GM21526 (cell line): ENCODE results near the gene DLGAP1.
"Not testable (repeated sequence)": the region's sequence is repeated elsewhere in the genome, so short reads cannot be mapped to it uniquely, and the experiment has no call there.

Source experiments
- ATAC-seq: cut with Tn5 transposase; IDR thresholded peaks from one replicate; pipeline ENCODE4 v1.9.1; 2021; ENCODE audit warnings: moderate library complexity; ENCODE audit not compliant: unreplicated experiment, low FRiP score

The DLGAP1 gene

DNA sequence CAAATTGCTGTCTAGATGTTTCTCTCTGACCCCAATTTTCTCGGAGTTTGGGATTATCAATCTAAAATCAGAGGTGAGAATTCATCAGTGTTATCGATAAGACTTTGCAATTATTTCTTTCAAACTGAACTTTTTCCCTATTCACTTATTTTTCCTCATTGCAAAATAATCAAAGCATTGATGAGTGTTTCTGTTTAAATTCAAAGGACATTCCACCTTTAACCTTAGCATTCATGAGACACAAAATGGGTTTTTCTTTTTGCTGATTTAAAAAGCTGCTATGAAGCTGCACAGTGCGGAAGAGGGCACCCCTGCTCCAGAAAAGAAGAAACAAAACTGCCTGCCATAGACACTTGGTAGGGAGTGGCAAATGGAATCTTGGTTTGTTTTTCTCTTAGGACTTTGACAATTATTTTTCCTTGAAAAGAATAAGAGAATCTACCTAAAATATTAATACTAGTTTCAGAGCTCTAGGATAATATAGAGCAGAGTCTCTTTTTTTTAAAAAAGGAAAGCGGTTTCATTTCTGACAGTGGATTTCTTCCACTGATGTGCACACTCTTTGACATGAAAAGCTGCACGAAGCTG is 801.8 kb downstream of the DLGAP1 start:
- no peak for ATAC-seq

DNA sequence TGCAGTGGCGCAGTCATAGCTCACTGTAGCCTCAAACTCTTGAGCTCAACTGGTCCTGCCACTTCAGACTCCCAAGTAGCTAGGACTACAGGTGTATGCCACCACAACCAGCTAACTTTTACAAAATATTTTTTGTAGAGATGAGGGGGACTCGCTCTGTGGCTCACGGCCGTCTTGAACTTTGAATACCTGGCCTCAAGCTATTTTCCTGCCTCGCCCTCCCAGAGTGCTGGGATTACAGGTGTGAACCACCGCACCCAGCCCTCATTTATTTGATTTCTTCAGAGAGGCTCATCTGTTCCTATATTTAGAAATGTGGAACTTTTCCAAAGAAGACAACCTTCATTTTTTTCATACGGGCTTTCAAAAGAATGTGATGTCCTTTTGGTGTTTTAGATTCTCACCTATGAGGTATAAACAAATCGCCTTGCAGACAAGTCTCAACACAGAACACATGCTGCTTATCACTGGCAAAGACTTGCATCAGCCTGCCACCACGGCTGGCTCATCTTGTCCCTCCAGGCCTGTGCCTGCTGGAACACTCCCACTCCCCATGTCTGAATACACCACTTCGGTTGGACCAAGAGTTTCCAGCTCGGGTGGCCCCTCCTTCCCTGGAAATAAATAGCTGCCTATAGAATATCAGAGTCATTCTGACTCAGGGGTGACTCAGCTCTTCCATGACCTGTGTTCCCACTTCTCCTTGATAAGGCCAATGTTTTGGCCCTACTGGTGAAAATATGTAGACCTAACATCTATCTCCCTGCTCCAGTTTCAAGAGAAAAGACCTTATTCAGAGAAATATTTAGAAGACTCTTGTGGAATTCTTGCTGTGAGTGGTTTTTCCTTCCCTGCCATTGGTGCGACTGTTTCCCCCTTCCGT is 802.5 kb downstream of the DLGAP1 start:
- ATAC-seq = no peak

DNA sequence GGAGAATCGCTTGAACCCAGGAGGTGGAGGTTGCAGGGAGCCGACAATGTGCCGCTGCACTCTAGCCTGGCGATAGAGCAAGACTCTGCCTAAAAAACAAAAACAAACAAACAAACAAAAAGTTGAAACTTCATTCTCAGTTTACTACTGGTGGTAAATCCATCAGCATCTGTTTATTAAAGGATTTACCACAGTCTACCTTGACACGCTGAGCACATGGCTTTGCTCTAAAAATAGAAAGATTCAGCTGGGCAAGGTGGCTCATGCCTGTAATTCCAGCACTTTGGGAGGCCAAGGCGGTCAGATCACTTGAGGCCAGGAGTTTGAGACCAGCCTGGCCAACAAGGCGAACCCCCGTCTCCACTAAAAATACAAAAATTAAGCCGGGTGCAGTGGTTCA is 803.8 kb downstream of the DLGAP1 start:
- no peak for ATAC-seq

DNA sequence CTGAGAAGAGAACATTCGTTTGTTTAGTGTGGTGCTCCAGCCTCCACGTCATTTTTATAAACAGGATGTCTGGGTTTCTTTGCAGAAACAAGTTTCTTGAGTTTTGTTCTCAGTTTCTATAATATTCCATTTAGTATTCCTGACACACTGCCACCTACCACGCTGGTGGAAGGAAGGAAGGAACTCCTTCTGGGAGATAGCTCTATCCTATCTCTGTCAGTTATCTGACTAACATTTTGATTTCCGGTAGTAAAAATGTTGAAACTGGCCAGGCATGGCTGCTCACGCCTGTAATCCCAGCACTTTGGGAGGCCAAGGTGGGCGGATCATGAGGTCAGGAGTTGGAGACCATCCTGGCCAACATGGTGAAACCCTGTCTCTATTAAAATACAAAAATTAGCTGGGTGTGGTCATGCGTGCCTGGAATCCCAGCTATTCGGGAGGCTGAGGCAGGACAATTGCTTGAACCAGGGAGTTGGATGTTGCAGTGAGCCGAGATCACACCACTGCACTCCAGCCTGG is 804.5 kb downstream of the DLGAP1 start:
- not testable (repeated sequence) for ATAC-seq

DNA sequence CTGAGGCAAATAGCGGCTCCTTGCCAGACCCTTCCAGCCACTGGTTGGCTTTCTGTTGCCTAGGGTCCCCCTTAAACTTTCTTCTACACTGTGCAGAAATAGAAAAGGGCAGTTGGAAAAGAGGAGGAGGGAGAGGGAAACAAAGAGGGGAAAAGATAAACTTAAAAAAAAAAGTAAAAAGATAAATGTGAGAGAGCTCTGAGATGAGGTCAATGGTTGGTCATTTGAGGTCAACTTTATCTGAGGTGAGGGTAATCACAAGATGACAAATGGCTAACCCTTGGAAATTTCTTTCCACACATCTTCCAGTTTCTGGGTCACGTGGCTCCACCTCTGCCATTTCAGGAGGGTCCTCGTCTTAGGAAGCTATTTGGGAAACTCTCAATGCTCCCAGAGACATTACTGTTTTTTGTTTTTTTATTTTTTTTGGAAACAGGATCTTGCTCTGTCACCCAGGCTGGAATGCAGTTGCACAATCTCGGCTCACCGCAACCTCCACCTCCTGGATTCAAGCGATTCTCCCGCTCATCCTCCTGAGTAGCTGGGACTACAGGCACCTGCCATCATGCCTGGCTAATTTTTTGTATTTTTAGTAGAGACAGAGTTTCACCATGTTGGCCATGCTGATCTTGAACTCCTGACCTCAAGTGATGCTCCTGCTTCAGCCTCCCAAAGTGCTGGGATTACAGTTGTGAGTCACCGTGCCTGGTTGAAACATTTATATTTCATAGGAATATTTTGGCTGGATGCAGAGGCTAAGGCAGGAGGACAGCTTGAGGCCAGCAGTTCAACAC is 805.3 kb downstream of the DLGAP1 start:
- no peak for ATAC-seq

DNA sequence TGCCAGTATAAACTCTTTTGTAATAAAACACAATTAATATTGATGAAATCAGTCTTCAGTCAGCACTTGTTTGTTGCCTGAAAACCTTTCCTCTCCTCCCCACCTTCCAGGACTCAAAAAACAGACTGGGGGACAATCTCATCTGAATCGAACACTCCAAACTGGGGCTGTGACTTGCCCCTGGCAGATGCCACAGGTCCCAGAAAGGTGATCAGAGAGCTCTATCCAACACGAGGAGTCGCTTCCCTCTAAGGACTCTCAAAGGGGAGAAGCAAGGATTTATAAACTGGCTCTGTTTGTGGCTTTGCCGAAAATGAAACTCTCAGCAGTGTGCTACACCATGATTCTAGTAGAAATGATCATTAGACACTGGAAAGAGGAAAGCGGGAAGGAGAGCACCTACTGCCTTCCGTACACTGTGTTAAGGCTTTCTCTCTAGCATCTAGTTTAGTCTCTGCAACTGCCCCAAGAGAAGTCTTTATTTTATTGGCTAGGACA is 805.9 kb downstream of the DLGAP1 start:
- no peak for ATAC-seq

DNA sequence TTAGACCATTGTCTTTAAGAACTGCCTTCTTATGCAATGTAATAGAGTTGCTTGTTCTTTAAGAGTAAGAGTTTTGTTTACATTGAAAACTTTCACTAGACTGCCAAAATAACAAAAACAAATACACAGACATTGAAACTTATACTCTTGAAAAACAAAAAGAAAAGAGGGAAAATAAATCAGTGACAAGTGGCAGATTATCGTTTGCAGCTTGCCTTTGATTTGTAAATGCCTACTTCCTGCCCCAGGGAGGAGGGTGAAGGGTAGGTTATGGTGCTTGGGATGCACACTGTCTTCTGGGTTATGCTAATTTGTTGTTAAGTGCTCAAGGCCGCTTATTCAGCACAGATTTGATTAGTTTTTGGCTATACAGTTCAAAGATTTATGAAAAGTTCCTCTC is 806.5 kb downstream of the DLGAP1 start:
- ATAC-seq = no peak

DNA sequence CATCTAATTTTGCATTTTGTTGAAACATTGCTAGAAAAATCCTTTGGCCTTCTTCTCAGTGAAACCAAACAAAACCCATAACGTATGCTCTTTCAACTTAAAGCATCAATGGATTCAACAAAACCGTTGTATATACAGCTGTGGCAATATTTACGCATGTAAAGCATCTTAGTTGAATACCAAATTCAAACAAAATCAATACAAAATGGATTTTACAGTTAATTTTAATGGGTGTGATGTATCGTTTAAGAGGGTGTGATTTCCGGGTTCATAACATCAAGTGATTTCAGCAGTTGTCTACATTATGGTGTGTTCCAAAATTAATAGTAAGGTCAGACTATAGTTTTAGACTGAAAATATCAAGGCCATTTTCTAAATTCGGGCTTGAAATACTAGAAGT is 806.9 kb downstream of the DLGAP1 start:
- no peak for ATAC-seq

DNA sequence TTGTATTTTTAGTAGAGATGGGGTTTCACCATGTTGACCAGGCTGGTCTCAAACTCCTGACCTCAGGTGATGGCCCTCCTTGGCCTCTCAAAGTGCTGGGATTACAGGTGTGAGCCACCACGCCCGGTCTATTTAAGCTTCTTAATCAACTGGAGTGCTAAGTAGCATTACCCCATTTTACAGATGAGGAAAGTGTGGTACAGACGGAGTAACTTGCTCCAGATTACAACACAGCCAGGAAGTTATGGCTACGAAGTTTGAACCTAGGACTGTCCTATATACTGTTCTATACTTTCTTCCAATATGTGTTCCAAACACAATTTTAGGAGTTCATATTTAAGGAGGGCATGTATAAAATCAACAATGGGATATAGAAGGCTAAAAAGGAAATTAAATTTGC is 807.5 kb downstream of the DLGAP1 start:
- no peak for ATAC-seq

DNA sequence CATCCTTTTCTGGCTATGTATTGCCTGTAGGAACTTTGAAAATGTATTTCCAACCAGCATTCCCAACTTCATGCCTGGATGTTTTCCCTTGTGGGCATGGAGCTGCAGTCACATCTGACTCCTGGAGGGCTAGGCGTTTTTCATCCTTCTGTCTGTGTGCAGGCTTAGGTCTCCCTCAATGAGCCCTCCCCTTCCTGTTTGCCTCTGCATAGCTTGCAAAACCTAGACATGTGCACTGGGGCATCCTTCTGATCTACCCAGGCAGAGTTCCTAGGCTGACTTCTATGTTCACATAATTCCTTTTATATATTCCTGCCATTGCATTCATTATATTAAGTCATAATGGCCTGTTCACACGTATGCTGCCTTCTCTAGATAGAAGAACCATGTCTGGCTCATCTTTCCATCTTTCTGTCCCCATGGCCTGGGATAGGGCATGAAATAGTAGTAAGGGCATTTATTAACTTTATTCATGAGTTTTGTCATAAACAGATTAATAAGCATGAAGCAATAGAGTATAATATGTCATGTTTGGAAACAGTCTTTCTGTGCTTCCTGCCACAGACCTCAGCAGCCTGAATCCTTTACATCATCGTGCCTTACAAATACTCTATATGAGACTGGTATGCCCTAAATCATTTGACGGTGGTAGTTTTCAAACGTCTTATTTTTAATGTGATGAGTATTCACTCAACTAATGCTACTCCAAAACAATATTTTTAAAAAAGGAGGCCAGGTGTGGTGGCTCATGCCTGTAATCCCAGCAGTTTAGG is 809.5 kb downstream of the DLGAP1 start:
- no peak for ATAC-seq

DNA sequence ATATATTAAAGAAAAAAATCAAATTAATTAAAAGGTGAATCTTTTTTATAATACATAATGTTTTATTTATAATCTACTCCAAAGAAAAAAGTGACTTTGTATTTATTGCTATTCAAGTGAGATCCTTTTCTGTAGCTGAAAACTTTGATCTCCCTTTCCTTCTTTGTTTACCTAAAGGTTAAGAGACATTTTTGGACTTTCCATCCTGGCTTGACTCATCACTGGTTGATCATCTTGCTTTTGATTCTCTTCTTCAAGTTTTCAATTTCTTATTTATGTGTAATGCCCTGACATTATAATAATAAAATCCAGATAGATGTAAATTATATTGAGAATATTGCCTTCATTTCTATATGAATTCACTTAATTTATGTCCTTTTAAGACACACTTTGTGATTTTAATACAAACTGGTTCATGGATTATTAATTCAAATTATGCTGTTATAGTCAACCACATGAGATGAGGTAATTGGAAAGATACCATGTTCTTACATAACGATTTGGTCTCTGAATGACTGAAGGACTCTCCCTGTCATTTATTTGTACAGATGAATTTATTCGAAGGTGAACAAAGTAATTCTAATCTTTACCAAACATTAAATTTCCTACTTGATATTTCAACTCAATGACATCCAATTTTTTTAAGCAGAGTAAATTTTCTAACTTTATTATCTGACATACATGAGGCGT is 820.7 kb downstream of the DLGAP1 start:
- ATAC-seq = no peak

DNA sequence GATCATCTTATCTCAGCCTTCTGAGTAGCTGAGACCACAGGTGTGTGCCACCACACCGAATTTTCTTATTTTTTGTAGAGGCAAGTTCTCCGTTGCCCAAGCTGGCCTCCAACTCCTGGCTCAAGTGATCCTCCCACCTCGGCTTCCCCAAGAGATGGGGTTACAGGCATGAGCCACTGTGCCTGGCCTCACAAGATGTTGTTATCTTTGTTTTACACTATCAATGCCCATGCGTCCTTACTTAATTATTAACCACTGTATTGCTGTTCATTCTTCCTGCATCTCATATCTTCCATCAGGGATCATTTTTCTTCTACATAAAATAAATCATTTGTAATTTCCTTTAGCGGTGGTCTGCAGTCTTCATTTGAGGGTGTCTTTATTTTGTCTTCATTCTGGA is 823.2 kb downstream of the DLGAP1 start:
- ATAC-seq = no peak

DNA sequence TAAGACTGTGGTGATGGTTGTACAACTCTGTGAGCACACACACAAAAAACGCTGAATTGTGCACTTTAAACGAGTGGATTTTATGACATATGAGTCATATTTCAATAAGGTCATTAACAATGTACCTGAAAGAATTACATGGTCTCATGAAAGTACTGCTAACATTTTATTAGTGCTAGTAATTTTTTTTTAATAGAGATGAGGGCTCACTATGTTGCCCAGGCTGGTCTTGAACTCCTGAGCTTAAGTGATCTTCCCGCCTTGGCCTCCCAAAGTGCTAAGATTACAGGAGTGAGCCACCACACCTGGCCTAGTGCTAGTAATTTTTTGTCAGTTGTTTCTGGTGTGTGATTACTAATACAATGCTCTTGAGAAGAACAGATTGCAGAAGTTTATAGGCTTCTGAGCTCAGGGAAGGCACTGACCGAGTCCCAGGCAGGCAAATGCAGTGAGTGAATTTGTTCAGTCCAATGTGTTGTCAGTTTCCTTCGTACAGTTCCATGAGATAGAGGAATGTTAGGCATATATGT is 828.1 kb downstream of the DLGAP1 start:
- no peak for ATAC-seq

DNA sequence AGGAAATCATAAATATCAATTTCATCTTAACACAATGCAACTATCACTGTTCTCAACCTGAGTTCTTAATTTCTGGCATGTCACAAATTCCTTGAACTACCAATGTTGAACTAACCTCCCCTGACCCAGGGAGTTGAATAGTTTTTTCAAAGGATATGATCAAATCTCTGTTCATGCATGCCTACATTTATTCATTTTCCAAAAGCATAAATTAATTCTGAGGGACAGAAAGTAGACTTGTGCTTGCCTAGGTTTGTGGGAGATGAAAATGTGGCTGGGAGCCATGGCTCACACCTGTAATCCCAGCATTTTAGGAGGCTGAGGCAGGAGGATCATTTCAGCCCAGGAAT is 829.4 kb downstream of the DLGAP1 start:
- ATAC-seq = no peak

DNA sequence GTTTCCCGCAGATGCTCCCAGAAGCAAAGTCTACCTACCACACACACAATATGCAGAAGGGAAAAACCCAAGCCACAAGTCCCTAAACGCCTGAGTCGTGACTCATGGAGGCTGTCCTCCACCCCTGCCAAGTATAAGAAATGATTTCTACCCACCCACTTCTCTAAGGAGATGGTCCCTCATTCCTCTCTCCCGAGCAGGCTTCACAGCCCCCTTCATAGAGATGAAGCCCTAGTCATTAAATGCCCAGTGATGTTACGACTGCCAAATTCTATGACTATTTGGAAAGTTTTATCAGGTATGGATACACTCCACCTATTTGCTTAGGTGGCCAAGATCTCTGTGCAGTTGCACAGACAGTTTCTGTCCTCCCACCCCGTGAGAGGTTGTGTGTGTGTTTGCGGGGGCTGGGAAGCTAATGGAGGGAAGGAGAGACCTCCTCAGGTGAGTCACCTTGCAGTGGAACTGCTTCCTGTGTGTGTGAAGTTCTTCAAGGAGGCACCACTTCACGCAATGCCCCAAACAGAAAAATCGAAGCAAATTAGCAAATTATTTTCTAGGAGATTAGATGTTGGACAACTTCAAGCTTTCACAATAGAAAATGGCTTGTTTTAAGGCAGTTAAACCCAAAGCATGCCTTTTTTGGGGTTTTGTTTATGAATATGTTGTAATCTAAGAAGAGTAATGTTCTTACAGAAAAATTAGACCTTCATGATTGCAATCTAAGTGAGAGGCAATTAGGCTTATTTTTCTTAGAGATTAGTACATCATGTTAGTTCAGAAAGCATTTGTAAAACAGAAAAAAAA is 830.0 kb downstream of the DLGAP1 start:
- no peak for ATAC-seq

DNA sequence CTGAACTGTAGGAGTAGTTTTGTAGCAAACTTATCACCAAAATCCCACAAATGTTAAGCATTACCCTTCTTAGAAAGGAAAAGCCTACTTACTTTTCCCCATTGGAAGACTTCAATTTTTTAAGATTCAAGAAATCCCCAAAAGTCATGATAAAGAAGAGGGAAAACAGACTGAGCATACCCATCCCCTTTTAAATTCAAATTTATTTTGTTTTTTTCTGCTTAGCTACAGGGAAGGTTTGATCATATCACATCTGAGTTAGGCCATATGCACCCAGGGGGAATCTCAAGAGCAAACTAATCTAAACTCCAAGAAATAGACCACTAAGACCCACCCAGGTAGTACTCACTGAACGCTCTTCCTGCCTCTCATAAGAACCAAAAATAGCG is 830.6 kb downstream of the DLGAP1 start:
- ATAC-seq = no peak

DNA sequence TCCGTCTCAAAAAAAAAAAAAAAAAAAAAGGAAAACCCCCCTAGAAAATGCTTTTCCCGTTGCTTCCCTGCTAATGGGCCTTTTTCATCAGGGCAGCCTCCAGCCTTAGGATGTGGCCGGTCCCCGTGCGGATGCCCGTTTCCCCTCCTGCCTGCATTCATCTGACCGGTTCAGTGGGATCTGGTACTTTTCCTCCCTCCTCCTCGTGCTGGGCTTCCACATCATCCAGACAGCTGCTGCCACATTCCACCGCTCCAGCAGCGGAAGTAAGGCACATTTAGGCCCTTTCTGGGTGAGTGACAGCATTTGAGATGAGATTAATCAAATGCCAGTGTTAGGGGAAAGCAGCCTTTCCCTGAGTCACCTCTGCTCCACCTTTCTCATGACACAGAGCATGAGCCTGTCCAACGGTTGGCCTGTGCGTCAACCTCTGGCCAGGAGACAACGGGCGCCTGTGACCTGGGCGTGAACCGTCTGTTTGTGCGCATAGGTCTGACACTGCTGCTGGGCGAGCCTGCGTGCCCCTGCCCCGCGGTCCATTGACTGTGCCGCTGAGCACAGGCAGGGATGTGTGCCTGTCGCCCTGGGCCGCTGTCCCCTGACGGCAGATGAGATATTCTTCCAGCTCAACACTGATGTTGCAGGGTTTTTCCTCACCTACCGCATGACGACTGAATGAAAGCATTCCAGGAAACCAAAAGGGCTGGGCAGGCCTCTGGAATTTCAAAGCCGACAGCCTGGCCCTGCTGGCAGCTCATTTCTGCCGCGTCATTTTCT is 831.1 kb downstream of the DLGAP1 start:
- ATAC-seq = no peak
